Transverse colon (tissue), 4 donors: Measurements from ENCODE around the gene RNPEPL1.

ENCODE experiments used
- POLR2AphosphoS5 ChIP-seq, 3 donors: sonication (generic); formaldehyde crosslinking; IDR thresholded peaks; one replicate each; pipeline ENCODE4 v1.6.1; 2016; ENCODE audit warnings: antibody characterized with exemption in 3 of 3
- TF ChIP-seq, protein P1 (sequence below), 5 experiments: fragments of 200-600 bp in 3 of 5; fragments of 450-650 bp in 2 of 5; sonication (generic) in 3 of 5; IDR thresholded peaks; 1 replicate in 2 of 5; 2 replicates in 3 of 5; pipeline ENCODE4 v1.5.1; 2016 to 2017; ENCODE audit warnings: antibody characterized with exemption in 5 of 5, inconsistent platforms in 3 of 5, mild to moderate bottlenecking in 2 of 5, moderate library complexity in 1 of 5

DNA sequence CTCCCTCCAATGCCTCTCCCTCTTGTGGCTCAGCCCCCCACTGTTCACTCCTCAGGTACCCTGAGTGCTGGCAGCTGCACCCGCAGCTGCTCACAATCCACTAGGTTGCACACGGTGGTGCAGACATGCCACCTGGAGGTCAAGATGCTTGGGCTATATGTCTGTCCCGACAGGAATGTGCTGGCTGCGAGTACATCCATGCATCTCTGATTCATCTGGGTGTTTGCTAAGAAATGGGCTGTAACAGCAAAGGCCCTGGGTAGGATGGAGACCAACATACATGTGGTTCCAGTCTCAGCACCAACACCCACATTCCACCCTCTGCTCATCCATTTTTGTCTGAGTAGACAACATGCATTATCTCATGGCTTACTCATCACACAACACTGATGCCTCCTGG lies 41.8 kb upstream of the RNPEPL1 start:
- no peak for TF ChIP-seq POLR2AphosphoS5 (IDR thresholded peaks at IDR 0.05)
- TF ChIP-seq, protein P1, sequence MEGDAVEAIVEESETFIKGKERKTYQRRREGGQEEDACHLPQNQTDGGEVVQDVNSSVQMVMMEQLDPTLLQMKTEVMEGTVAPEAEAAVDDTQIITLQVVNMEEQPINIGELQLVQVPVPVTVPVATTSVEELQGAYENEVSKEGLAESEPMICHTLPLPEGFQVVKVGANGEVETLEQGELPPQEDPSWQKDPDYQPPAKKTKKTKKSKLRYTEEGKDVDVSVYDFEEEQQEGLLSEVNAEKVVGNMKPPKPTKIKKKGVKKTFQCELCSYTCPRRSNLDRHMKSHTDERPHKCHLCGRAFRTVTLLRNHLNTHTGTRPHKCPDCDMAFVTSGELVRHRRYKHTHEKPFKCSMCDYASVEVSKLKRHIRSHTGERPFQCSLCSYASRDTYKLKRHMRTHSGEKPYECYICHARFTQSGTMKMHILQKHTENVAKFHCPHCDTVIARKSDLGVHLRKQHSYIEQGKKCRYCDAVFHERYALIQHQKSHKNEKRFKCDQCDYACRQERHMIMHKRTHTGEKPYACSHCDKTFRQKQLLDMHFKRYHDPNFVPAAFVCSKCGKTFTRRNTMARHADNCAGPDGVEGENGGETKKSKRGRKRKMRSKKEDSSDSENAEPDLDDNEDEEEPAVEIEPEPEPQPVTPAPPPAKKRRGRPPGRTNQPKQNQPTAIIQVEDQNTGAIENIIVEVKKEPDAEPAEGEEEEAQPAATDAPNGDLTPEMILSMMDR (IDR thresholded peaks at IDR 0.05): no peak
